Natural killer cell (primary cell): ENCODE results near the gene AZI2. TPM values are rescaled to one million over a fixed set of nuclear protein-coding genes. Genes with fewer than 3 reads are reported as not detected.
A peak's percentile ranks its signal among the peaks of the same experiment; 100 is the strongest.

ENCODE experiments used
- ATAC-seq, 3 donors: fragments of 150-1000 bp in 2 of 3; fragments of 200-7000 bp in 1 of 3; cut with Tn5 transposase; 1 replicate in 1 of 3; 2 replicates in 2 of 3; pipeline ENCODE4 v1.10.0; 2021; ENCODE audit warnings: mild to moderate bottlenecking in 2 of 3, moderate library complexity in 2 of 3
- DNase-seq, 2 donors: peaks; one replicate each; pipeline versions ENCODE4 v3.0.0 to v3.0.0-alpha.2; 2013 to 2021; ENCODE audit warnings: mixed read lengths in 1 of 2
- H3K27ac ChIP-seq: one replicate; pipeline ENCODE4 v1.5.1; 2013; ENCODE audit warnings: mild to moderate bottlenecking, low read length
- H3K27me3 ChIP-seq: one replicate; pipeline ENCODE4 v1.6.1; 2013; ENCODE audit warnings: low read length; ENCODE audit not compliant: control insufficient read depth, insufficient read depth
- H3K36me3 ChIP-seq: one replicate; pipeline ENCODE4 v1.6.1; 2013; ENCODE audit warnings: low read length; ENCODE audit not compliant: control insufficient read depth, insufficient read depth
- H3K4me1 ChIP-seq: one replicate; pipeline ENCODE4 v1.6.1; 2013; ENCODE audit warnings: low read length; ENCODE audit not compliant: control insufficient read depth, insufficient read depth
- H3K4me3 ChIP-seq: one replicate; pipeline ENCODE4 v1.5.1; 2013; ENCODE audit warnings: low read length
- H3K9me3 ChIP-seq: one replicate; pipeline ENCODE4 v1.6.1; 2013; ENCODE audit warnings: low read length; ENCODE audit not compliant: control insufficient read depth, insufficient read depth
- H3K27ac Mint-ChIP-seq, 2 donors: one replicate each; pipeline ENCODE4 v1.8.0; 2022; ENCODE audit warnings: mild to moderate bottlenecking in 2 of 2, mixed read lengths in 2 of 2, moderate library complexity in 1 of 2
- H3K27me3 Mint-ChIP-seq, 2 donors: one replicate each; pipeline ENCODE4 v1.8.0; 2022; ENCODE audit warnings: low read depth in 2 of 2, mixed read lengths in 2 of 2
- H3K36me3 Mint-ChIP-seq: one replicate; pipeline ENCODE4 v1.8.0; 2022; ENCODE audit warnings: mixed read lengths
- H3K4me1 Mint-ChIP-seq, 2 donors: one replicate each; pipeline ENCODE4 v1.8.0; 2022; ENCODE audit warnings: mixed read lengths in 2 of 2
- H3K4me3 Mint-ChIP-seq: one replicate; pipeline ENCODE4 v1.8.0; 2022; ENCODE audit warnings: mild to moderate bottlenecking, moderate library complexity, mixed read lengths
- H3K9me3 Mint-ChIP-seq, 2 donors: one replicate each; pipeline ENCODE4 v1.8.0; 2022; ENCODE audit warnings: mixed read lengths in 2 of 2
- WGBS: methylation state at CpG from one replicate; pipeline ENCODE4 v1.1.7; 2013; ENCODE audit warnings: missing lambda C conversion rate; ENCODE audit not compliant: insufficient coverage; 5-methylcytosine and 5-hydroxymethylcytosine counted together
- intact Hi-C: fragments of 100-400 bp; cut with micrococcal nuclease; formaldehyde crosslinking; loops from one replicate; pipeline ENCODE4 v1.14.2; 2022
- total RNA-seq, 4 donors: library from RNA; stranded (reverse); fragments of 120-200 nt in 1 of 4; gene quantifications; one replicate each; pipeline versions ENCODE4 v1.2.3 to v1.2.4, GENCODE V29; 2013 to 2022
- TF ChIP-seq, protein P1 (sequence below): fragments of 200-600 bp; IDR thresholded peaks from one replicate; pipeline ENCODE4 v1.8.0; 2022; ENCODE audit warnings: antibody characterized with exemption

Gene AZI2
- total RNA-seq, 3 donors from 2014 or later (not counting 1 experiment from before 2014, with no cell fraction given) = 29.3 to 38.6 (median 32.0) TPM

DNA sequence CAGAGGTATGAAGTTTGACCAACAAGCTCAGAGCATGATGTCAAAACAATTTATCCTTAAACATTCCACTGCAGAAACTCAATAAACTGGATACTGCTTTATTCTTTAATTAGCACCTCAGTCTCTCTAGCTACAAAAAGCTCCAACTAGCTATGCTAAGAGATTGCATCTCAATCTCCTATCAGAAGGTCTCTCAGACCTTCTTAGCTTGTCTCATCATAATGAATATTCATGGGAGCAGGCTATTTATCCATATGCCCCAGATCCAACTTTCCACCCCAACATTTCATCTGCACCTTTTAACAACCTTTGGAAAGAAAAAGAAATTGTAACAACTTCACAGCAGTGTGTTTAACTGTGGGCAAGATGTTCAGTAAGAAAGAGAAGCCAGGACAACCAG lies 11.4 kb downstream of the AZI2 start:
- no peak overlapping the region for H3K27ac ChIP-seq
- H3K4me3 ChIP-seq = no peak overlapping the region
- H3K27ac Mint-ChIP-seq = no peak overlapping the region
- no peaks in the 10 kb centered on the region for H3K9me3 ChIP-seq
- no peak overlapping the region for H3K4me3 Mint-ChIP-seq
- ATAC-seq = no peak
- no peaks in the 10 kb centered on the region for H3K27me3 Mint-ChIP-seq
- intact Hi-C loops = no loop called here
- no peaks in the 10 kb centered on the region for H3K27me3 ChIP-seq
- no peaks in the 10 kb centered on the region for H3K36me3 Mint-ChIP-seq
- H3K4me1 Mint-ChIP-seq = peaks cover 2 to 10% of the 10 kb centered on the region in 2 donors
- H3K36me3 ChIP-seq = peaks cover 29% of the 10 kb centered on the region
- DNase-seq = no peak
- TF ChIP-seq, protein P1, sequence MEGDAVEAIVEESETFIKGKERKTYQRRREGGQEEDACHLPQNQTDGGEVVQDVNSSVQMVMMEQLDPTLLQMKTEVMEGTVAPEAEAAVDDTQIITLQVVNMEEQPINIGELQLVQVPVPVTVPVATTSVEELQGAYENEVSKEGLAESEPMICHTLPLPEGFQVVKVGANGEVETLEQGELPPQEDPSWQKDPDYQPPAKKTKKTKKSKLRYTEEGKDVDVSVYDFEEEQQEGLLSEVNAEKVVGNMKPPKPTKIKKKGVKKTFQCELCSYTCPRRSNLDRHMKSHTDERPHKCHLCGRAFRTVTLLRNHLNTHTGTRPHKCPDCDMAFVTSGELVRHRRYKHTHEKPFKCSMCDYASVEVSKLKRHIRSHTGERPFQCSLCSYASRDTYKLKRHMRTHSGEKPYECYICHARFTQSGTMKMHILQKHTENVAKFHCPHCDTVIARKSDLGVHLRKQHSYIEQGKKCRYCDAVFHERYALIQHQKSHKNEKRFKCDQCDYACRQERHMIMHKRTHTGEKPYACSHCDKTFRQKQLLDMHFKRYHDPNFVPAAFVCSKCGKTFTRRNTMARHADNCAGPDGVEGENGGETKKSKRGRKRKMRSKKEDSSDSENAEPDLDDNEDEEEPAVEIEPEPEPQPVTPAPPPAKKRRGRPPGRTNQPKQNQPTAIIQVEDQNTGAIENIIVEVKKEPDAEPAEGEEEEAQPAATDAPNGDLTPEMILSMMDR = no peak
- no peaks in the 10 kb centered on the region for H3K9me3 Mint-ChIP-seq
- H3K4me1 ChIP-seq = no peaks in the 10 kb centered on the region

DNA sequence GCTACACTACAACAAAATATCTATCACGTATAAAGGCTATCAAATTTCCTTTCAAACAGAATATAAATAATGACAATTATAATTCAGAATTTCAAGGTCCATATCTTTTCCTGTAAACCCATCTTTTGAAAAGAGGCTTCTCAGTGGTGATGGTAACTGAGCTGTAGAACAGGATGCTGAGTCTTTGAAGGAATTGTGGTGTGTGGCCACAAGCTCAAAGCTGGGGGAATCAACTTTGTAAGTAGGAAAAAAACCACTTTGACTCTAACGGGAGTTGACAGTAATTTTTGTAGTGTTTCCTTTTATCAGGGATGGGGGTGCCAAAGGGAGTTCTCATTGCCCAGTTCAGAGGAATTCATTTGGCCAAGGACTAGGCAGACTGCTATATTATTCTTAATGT lies 13.4 kb downstream of the AZI2 start:
- Mint-ChIP-seq H3K27ac (no peak overlapping the region), H3K27me3 (no peaks in the 10 kb centered on the region), H3K36me3 (no peaks in the 10 kb centered on the region), H3K9me3 (no peaks in the 10 kb centered on the region), H3K4me1 (peaks cover 0 to 6% of the 10 kb centered on the region in 2 donors), H3K4me3 (no peak overlapping the region)
- peaks cover 30% of the 10 kb centered on the region for H3K36me3 ChIP-seq
- DNase-seq (no peak), ATAC-seq (no peak)
- 36% methylated on average over 1 of the region's 2 CpGs for WGBS
- no peaks in the 10 kb centered on the region for H3K4me1 ChIP-seq
- H3K27me3 ChIP-seq = no peaks in the 10 kb centered on the region
- no peaks in the 10 kb centered on the region for H3K9me3 ChIP-seq
- H3K4me3 ChIP-seq = no peak overlapping the region
- TF ChIP-seq, protein P1 = no peak
- no peak overlapping the region for H3K27ac ChIP-seq
- intact Hi-C loops = no loop called here

DNA sequence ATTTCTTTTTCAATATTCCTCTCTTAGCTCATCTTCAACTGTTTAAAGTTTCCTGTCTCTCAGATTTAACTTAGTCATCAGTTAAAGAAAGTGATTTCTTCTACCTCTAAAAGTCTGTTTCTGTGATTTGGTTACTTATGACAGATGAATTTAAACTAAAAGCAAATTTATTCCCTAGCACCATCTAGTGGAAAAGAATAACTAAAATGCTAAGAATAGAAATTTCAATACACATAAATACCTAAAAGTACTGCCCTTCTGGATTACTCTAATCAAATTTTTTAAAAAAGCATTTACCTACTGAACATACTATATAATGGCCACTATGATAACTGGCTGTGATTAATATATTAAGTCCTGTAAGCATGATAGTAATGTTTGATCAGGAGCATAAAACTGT lies 14.1 kb downstream of the AZI2 start:
- H3K27ac ChIP-seq = no peak overlapping the region
- Mint-ChIP-seq H3K27ac (peak overlapping the region in 1 of 2 donors; percentile 45), H3K4me3 (no peak overlapping the region), H3K36me3 (no peaks in the 10 kb centered on the region), H3K4me1 (peaks cover 0 to 6% of the 10 kb centered on the region in 2 donors), H3K9me3 (no peaks in the 10 kb centered on the region), H3K27me3 (no peaks in the 10 kb centered on the region)
- peaks cover 23% of the 10 kb centered on the region for H3K36me3 ChIP-seq
- TF ChIP-seq, protein P1 = peak; percentile 37
- H3K27me3 ChIP-seq = no peaks in the 10 kb centered on the region
- intact Hi-C loops = loop anchor here (5.0 kb wide), 2 partner anchors 1022 to 1202 kb away; no protein-coding TSS in a partner anchor
- H3K9me3 ChIP-seq = no peaks in the 10 kb centered on the region
- DNase-seq (no peak), ATAC-seq (no peak)
- H3K4me3 ChIP-seq = no peak overlapping the region
- no peaks in the 10 kb centered on the region for H3K4me1 ChIP-seq
